ENCODE results near the gene TRAM2. TPM values are rescaled to one million over a fixed set of nuclear protein-coding genes. Genes with fewer than 3 reads are reported as not detected.

The TRAM2 gene
- total RNA-seq, 1 donor from 2014 or later: 15.6 TPM

GRCh38 chr6:52540286-52540902 lies 36.5 kb downstream of the TRAM2 start:
- no peak for TF ChIP-seq CTCF (IDR thresholded peaks at IDR 0.05; ENCODE audit: insufficient read depth, low read length, poor library complexity, severe bottlenecking)
- Histone ChIP-seq H3K4me3 (ENCODE audit: low read depth, low read length) (no peak overlapping the region), H3K27me3 (ENCODE audit: control insufficient read depth, insufficient read depth, low read length) (no peaks in the 10 kb centered on the region), H3K36me3 (ENCODE audit: control insufficient read depth, insufficient read depth, low read length) (no peaks in the 10 kb centered on the region)
- DNase-seq (ENCODE audit: low read depth): no peak

- no peaks in the 10 kb centered on the region for H3K27me3 ChIP-seq (ENCODE audit: control insufficient read depth, insufficient read depth, low read length)
- H3K4me3 ChIP-seq (ENCODE audit: low read depth, low read length): no peak overlapping the region
- TF ChIP-seq CTCF (IDR thresholded peaks at IDR 0.05; ENCODE audit: insufficient read depth, low read length, poor library complexity, severe bottlenecking): no peak
- no peak for DNase-seq (ENCODE audit: low read depth)
- no peaks in the 10 kb centered on the region for H3K36me3 ChIP-seq (ENCODE audit: control insufficient read depth, insufficient read depth, low read length)
Measured at GRCh38 chr6:52539607-52540006, 37.3 kb downstream of the TRAM2 start.

GRCh38 chr6:52538901-52539354 lies 37.9 kb downstream of the TRAM2 start:
- Histone ChIP-seq H3K27me3 (ENCODE audit: control insufficient read depth, insufficient read depth, low read length) (no peaks in the 10 kb centered on the region), H3K4me3 (ENCODE audit: low read depth, low read length) (no peak overlapping the region), H3K36me3 (ENCODE audit: control insufficient read depth, insufficient read depth, low read length) (no peaks in the 10 kb centered on the region)
- no peak for DNase-seq (ENCODE audit: low read depth)
- TF ChIP-seq CTCF (IDR thresholded peaks at IDR 0.05; ENCODE audit: insufficient read depth, low read length, poor library complexity, severe bottlenecking): no peak

GRCh38 chr6:52538252-52538900 lies 38.5 kb downstream of the TRAM2 start:
- DNase-seq (ENCODE audit: low read depth): no peak
- no peak for TF ChIP-seq CTCF (IDR thresholded peaks at IDR 0.05; ENCODE audit: insufficient read depth, low read length, poor library complexity, severe bottlenecking)
- Histone ChIP-seq H3K27me3 (ENCODE audit: control insufficient read depth, insufficient read depth, low read length) (no peaks in the 10 kb centered on the region), H3K4me3 (ENCODE audit: low read depth, low read length) (no peak overlapping the region), H3K36me3 (ENCODE audit: control insufficient read depth, insufficient read depth, low read length) (no peaks in the 10 kb centered on the region)

GRCh38 chr6:52537001-52537753 lies 39.7 kb downstream of the TRAM2 start:
- no peaks in the 10 kb centered on the region for H3K27me3 ChIP-seq (ENCODE audit: control insufficient read depth, insufficient read depth, low read length)
- no peak for TF ChIP-seq CTCF (IDR thresholded peaks at IDR 0.05; ENCODE audit: insufficient read depth, low read length, poor library complexity, severe bottlenecking)
- H3K4me3 ChIP-seq (ENCODE audit: low read depth, low read length): no peak overlapping the region
- DNase-seq (ENCODE audit: low read depth): no peak
- no peaks in the 10 kb centered on the region for H3K36me3 ChIP-seq (ENCODE audit: control insufficient read depth, insufficient read depth, low read length)

Measured in kidney epithelial cell (primary cell).